NCI-H1436 treated with DMSO at 0.1 percent for 48 hours (cell line): ENCODE measurements around the gene TRERF1.
"Not testable (repeated sequence)": the region's sequence is repeated elsewhere in the genome, so short reads cannot be mapped to it uniquely, and the experiment has no call there.

Experiments
- DNase-seq: peaks from one replicate; lab custom pipeline; 2025; lab: John Stamatoyannopoulos, UW

The TRERF1 gene

DNA sequence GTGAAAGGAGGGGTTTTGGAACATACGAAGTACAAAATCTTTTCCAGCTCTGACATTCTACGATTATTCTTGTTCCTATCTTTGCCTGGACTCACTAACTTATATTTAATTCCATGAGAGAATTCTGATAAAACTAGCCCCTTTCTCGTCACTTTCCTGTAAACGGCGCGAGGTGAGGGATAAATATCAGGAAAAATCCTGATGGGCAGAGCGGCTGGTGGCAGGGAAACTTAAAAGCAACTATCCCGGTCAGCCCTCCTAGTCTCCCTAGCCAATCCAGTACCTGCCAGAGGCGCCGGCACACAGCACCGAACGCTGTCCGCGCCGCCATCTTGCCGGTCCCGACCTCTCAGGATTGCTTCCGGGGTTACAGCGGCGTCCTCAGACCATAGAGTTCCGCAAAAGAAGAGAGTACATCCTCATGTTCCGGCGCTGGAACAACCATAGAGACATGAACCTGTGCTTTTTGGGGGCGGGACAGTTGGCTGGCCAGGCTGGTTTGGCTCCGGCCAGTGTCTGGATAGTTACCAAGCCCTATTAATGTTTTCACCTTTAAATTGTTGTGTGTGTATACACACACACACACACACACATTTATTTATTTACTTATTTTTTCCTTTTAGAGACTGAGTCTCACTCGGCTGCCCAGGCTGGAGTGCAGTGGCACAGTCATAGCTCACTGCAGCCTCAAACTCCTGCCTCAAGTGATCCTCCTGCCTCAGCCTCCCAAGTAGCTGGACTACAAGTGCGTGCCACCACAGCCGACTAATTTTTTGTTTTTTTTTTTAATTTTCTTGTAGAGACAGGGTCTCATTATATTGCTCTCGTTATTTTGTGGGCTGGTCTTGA is 234.0 kb downstream of the TRERF1 start, which contains the start of gene MRPS10:
Gene MRPS10 (minus strand): TSS at position 343 of the 849 bp plus-strand sequence. CDS start 12 bp downstream, at position 331.
- peak; percentile 79 for DNase-seq

DNA sequence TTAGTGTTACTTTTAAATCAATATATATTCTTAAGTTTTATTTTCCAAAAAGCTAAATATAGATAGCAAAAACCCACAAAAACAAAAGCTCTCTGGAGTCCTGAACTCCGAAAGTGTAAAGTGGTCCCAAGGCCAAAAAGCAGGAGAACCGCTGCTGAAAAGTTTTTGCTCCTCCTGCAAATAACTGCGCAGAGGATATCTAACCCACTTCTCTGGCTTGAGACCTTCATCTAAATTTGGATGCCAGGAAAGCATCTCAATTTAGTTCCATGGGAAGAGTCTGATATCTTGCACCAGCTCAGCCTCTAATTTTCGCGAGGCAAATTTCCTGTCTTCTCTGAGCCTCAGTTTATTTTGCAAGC is 234.6 kb downstream of the TRERF1 start:
- no peak for DNase-seq

DNA sequence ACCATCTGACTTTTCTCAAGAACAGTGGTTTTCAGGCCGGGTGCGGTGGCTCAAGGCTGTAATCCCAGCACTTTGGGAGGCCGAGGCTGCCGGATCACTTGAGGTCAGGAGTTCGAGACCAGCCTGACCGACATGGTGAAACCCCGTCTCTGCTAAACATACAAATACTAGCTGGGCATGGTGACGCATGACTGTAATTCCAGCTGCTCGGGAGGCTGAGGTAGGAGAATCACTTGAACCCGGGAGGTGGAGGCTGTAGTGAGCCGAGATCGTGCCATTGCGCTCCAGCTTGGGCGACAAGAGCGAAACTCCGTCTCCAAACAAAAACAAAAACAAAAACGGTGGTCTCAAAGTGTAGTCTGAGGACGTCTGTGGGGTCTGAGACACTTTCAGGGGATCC is 235.2 kb downstream of the TRERF1 start:
- not testable (repeated sequence) for DNase-seq

DNA sequence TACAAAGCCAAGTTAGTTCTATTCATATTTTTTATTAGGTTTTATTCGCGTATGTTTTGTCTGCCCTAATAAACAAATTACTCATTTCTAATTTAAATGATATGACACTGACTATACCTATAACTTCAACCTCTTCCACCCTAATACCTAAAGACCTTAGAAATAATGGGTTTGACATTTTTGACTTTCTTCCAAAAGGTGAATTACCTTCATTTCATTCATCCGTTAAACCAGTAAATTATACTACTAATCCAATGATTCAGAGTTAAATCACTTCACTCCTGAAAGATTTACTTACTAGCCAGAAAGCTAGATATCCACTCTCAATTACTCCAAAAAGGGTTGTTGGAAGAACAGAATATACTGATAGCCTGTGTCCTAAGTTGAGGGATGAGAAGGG is 239.3 kb downstream of the TRERF1 start:
- no peak for DNase-seq

DNA sequence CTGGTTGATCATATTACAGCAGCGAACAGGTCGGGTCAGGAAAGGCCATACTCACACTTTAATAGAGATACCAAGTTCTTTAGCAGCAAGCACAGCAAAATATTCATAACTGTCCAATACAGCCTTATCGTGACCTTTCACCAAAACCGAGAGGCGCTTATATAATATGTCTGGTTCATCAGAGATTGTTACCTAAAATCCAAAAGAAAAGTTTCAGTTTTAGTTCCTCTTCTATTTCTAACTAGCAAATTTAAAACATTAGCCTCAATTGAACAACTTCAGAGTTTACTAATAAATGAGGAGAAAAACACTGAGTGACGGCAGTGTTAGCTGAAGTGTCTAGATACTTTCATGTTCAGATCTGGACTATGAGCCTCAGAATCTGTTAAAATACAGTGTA is 240.0 kb downstream of the TRERF1 start:
- DNase-seq, result no peak

DNA sequence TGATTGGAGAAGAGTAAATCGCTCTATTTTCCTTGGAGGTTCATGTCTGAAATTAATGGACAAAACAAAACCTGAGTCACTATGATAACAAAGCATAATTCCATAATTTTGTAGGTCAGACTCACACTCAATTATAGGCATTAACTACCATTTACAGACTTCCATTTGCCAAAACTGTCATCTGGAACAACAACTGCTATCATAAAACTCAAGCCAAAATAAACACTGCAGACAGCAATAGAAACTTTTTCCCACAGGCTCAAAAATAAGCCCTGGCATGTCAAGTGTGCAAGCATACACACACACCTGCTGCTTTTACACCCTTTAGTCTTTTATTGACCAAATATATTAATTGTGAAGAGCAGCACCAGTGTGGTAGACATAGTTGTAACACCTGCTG is 241.2 kb downstream of the TRERF1 start:
- DNase-seq, result no peak

DNA sequence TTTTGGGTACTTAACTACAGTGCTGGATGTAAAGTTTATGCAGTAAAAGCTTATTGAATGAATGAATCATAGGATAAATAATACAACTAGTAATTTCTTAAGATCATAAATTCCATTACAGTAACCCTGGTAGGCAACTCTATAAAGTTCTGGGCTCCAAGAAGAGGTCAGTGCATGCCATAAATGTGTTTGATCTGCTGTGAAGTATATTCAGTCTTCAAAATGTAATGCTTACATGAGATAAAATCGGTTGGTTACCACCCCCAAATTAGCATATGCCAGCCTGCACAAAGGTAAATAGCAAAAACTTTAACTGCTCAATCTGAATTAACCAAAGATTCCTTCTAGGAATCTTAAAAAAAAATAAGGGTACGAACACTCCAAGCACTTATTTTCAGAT is 244.2 kb downstream of the TRERF1 start:
- DNase-seq, result not testable (repeated sequence)

DNA sequence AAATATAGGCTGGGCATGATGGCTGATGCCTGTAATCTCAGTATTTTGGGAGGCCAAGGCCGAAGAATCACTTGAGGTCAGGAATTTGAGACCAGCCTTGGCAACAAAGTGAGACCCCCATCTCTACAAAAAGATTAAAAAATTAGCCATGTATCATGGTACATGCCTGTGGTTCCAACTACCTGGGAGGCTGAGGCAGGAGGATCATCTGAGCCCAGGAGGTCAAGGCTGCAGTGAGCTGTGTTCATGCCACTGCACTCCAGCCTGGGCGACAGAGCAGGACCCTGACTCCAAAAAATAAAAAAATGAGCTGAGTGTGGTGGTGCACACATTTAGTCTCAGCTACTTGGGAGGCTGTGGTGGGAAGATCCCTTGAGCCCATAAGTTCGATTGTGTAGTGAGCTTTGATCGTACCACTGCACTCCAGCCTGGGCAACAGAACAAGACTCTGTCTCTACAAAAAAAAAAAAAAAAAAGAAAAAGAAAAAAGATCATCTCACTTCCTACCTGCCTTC is 246.9 kb downstream of the TRERF1 start:
- DNase-seq, result no peak

DNA sequence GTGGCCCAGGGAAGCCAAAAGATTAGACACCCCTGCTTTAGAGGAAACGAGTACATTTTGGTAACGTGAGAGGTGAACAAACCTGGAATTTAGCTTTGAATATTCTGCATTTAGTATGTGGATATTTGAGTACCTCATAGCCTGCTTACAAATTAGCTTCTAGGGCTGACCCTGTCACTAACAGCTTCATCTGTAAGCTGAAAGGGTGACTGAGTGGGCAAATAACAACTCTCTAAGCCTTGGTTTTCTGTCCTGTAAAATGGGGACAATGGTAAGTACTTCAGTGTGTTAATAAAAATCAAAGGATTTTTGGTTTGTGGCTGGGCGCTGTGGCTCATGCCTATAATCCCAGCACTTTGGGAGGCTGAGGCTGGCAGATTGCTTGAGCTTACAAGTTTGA is 248.5 kb downstream of the TRERF1 start:
- DNase-seq, result no peak

DNA sequence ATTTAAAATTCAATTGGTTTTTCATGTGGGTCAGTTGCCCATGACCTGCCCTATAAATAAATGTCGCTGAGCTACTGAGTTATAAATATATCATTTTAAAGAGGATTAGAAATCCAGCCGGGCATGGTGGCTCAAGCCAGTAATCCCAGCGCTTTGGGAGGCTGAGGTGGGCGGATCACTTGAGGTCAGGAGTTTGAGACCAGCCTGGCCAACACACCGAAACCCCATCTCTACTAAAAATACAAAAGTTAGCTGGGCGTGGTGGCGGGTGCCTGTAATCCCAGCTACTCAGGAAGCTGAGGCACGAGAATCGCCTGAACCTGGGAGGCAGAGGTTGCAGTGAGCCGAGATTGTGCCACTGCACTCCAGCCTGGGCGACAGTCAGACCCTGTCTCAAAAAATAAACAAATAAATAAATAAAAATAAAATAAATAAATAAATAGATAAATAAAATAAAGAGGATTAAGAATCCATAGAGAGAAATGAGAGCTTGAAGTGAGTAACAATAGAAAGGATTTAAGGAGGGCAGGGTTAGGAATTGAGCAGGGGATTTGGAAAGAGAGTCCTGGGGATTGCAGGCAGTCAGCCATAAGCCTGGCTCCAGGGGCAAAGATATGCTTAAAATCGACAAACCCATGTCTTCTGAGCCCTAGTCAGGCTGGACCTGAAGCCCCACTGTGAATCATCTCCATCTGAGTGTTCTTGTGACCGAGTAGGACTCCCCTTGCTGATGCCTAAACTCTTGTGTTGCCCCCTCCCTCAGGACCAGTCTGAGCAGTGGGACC is 249.4 kb downstream of the TRERF1 start:
- DNase-seq, result not testable (repeated sequence)

DNA sequence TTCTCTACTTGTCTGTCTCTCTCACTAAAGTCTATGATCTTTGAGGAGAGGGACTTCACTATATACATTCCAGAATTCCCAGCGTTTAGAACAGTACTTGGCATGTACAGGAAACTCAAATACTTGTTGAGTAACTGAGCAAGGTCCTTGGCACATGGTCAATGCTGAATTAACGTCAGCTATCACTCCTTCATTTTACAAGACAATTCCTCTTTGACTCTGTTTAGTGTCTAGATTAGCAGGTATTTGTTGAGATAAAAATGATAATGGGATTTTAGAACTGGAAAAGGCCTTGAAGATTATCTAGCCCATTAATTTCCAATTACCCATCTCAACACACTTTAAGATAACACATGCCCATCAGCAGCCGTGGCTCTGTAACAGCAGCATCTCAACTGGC is 250.3 kb downstream of the TRERF1 start:
- no peak for DNase-seq

DNA sequence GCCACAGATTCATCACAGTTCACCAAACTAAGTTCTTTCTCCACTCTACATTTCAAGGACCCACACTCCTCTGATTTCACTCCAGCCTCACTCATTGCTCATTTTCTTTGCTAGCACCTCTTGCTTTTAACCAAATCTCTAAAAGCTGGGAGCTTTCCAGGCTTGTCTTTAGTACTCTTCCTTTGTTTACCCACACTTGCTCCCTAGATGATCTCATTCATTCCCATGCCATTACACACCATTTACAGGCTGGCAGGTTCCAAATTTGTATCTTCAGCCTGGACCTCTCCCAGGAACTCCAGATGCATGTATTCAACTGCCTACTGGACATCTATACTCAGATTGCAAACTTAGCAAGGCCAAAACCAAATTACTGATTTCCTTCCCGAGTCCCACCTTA is 251.7 kb downstream of the TRERF1 start:
- no peak for DNase-seq

DNA sequence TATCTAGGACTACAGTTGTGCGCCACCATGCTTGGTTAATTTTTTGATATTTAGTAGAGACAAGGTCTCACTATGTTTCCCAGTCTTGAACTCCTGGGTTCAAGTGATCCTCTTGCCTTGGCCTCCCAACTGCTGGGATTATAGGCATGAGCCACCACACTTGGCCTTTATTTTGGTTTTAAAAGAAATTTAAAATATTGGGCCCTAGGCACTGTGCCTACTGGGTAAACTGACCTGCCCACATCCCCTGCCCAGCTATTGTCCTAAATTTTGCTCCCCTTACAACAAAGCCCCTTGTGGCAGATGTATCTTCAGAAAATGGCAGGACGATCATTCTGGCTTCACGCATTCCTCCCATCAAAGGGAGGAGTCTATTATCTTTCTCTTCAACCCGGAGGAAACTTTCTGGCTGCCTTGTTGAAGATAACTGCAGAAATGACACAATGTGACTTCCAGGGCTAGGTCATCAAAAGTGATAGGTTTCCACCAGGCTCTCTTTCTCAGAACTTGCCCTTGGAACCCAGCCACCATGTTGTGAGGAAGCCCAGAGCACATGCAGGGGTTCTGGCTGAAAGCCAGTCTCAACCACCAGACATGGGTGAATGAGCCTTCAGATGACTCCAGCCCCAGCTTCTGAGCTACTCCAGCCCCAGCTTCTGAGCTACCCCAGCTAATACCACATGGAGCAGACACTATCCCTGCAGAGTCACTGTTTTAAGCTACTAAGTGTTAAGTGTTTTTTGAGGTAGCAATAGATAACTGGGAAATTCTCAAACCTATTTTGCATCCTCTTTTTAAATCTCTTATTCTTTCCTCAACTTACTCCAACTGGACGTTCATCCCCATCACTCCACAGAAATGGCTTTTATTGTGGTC is 252.4 kb downstream of the TRERF1 start:
- DNase-seq, result no peak

DNA sequence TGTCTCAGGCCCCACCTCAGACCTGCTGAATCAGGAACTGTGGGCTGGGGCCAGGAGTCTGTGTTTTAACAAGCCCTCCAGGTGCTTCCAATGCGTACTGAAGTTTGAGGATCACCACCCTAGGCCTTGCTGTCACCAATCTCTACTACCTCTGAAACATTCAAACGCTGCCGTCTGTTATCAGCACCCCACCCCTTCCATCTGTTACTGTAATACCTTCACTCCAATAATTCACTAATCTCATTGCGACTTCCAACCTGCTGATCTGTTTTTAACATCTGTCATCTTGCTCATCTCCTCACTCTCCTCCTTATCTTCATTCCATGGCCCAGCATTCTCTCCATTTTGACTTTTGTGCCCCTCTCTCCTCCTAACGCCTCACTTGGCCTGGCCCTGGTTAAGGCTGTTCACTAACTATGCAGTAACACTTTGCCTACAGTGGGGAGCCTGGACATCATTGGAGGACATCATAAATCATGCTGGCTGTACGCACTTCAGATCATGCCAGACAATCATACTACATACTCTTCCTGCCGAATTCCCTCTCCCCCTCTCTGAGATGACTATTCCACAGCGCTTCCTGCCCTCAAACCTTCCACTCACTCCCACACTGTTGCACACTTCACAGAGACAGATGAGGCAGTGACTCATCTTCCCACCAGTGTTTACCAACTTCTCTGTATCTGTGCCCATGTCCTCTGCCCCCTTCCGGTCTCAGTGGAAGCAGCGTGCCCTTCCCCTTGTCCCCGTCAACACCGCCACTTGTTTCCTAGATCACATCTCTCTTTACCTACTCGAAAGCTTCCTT is 254.0 kb downstream of the TRERF1 start:
- DNase-seq, result no peak

DNA sequence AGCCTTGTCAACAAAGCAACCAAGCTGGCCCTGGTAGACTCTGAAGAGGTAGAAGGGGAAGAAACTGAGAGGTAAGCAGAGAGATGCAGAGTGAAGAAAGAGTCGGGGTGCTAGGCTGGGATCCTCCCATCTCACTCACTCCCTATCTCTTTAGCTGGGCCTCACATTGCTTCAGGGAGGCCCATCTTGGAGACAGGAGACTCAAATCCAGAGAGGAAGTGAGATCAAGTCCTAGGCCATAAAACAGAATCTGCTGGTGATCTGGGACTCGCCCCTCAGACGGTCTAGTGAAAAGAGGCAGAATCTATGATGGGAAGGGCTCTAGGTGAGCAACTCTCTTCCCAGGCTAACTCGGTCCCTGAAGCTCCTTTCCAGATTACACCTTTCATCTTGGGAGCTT is 256.3 kb downstream of the TRERF1 start:
- no peak for DNase-seq

DNA sequence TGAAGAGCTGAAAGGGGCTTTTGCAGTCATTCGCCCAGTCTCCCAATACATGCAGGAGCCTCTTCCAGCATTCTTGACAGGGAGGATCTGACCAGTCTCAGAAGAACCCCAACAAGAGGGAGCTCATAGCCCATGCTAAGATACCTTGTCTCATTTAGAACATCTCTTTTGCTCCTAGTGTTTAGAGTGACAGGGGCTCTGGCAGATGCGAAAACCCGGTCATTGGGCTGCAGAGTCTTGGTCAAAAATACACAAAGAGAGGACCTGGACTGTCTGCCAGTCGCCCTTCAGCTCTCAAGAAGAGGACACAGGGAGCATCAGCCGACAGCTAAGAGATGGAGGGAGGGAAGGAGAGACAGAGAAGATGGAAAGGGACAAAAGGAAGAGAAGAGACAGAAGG is 257.7 kb downstream of the TRERF1 start:
- DNase-seq, result no peak

DNA sequence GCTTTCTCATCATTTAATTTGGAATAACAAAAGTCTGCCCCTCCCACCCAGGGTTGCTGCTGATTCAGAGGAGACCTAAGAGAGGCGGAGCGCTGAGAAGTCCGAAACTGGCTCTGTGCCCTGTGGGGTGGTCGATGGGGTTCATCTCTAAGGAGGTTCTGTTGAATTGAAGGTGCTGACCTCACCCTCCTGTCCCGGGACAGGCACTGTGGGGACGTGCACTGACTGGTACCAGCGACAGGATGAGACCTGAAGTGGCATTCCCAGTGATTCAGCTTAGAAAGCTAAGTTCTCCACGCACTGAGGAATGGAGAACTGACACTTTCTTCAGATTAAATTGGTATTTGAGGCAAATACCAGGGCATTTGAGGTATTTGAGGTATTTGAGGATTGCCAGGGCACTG is 258.2 kb downstream of the TRERF1 start:
- no peak for DNase-seq

DNA sequence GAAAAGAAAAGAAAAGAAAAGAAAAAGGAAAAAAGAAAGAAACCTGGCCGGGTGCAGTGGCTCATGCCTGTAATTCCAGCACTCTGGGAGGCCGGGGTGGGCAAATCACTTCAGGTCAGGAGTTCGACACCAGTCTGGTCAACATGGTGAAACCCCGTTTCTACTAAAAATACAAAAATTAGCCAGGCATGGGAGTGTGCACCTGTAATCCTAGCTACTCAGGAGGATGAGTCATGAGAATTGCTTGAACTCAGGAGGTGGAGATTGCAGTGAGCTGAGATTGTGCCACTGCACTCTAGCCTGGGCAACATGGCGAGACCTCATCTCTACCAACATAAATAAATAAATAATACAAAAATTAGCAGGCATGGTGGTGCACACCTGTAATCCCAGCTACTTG is 259.3 kb downstream of the TRERF1 start:
- not testable (repeated sequence) for DNase-seq

DNA sequence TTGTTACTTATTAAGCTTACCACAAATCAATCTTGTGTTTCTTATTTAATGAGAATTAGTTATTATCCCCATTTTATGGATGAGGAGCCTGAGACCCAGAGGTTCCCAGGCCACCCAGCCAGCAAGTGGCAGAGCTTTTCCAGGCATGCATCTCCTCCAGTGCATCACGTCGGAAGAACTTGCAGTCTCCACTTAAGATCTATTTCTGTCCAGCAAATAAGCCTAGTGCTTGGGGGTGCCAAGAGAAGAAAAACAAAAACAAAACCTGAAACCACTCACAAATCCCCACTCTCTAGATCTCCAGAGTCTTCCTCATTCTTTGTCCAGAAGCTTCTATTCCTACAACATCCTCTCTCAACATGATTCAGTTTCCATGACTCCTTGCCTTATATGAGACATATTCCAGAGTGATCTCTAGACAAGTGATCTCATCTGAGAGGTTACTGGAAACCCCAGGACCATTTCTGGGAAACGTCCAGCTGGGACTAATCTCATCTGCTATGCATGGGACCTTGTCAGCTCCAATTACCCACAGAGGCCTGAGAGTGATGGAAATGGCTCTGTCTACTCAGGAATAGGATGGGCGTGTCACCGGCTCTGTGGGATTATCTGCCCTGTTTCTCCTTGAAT is 261.1 kb downstream of the TRERF1 start:
- DNase-seq, result no peak

DNA sequence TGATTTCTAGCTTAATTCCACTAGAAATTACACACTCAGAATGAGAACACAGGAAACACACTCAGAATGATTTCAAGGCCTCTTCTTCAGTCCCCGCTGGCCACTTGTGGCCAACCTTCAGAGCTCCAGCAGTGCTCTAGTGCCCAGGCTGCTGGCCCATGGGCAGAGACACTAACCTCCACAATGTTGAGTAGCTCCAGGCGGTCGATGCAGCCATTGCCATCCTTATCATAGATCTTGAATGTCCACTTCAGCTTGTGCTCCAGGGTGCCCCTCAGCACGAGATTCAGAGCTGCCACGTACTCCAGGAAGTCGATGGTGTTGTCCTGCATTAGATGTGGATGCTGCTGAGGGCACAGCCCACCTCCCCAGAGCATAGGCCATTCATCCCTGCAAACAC is 263.3 kb downstream of the TRERF1 start:
- DNase-seq, result no peak

DNA sequence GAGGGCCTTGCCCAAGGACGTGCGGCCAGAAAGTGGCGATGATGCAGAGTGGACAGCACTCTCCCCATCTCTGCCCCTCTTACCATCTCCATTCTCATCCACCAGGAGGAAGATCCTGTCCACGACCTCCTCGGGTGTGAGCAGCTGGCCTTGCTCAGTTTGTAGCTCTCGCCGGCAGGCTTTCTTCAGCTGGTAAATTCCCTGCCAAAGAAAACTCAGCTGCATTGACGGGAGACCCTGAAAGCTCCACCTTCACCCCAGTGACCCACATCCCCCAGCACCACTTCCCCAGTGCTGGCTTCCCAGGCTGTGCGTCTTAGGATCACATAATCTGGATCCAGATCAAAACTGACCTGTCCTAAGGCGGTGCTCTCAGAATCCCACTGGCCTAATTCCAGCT is 266.1 kb downstream of the TRERF1 start:
- DNase-seq, result no peak
